Fibroblast of skin of left biceps (primary cell): Measurements from ENCODE around the gene OR13F1.
A peak's percentile ranks its signal among the peaks of the same experiment; 100 is the strongest.
"Not testable (repeated sequence)": the region's sequence is repeated elsewhere in the genome, so short reads cannot be mapped to it uniquely, and the experiment has no call there.

Experiments used
- DNase-seq, 2 experiments: peaks; one replicate each; pipeline ENCODE4 v3.0.0-alpha.2; 2013; ENCODE audit warnings: low read depth in 2 of 2

The OR13F1 gene

GRCh38 chr9:104503963-104504362 lies at the start of gene OR13F1:
OR13F1 (plus strand) TSS chr9:104504263; CDS start chr9:104504263, 0 bp downstream.
- no peak for DNase-seq

- no peak for DNase-seq
These were observed 47.2 kb upstream of the OR13F1 start for GRCh38 chr9:104456831-104457230.

GRCh38 chr9:104463864-104464263 lies 40.2 kb upstream of the OR13F1 start:
- DNase-seq = no peak

- no peak for DNase-seq
These were observed 35.8 kb upstream of the OR13F1 start for GRCh38 chr9:104468261-104468660.

GRCh38 chr9:104482921-104483570 lies 21.0 kb upstream of the OR13F1 start:
- DNase-seq = no peak

GRCh38 chr9:104485014-104485413 lies 19.0 kb upstream of the OR13F1 start:
- DNase-seq = no peak

GRCh38 chr9:104494808-104495207 lies 9.3 kb upstream of the OR13F1 start:
- DNase-seq = no peak

GRCh38 chr9:104503440-104503839 lies 623 bp upstream of the OR13F1 start:
- no peak for DNase-seq

- DNase-seq = no peak
These were observed 2.5 kb downstream of the OR13F1 start for GRCh38 chr9:104506565-104506964.

- DNase-seq = no peak
These were observed 10.8 kb downstream of the OR13F1 start for GRCh38 chr9:104514901-104515300.

GRCh38 chr9:104520241-104520640 lies 16.2 kb downstream of the OR13F1 start:
- DNase-seq = not testable (repeated sequence)

- no peak for DNase-seq
These were observed 23.0 kb downstream of the OR13F1 start, which contains the start of gene OR13C4 for GRCh38 chr9:104527109-104527508. OR13C4 (minus strand) TSS chr9:104527209; CDS start chr9:104527209, 0 bp downstream.

GRCh38 chr9:104536756-104537155 lies 32.7 kb downstream of the OR13F1 start, which contains the start of gene OR13C3:
OR13C3 (minus strand) TSS chr9:104536856; CDS start chr9:104536723, 133 bp downstream.
- DNase-seq = no peak

GRCh38 chr9:104539275-104539674 lies 35.2 kb downstream of the OR13F1 start:
- no peak for DNase-seq

GRCh38 chr9:104544644-104545043 lies 40.6 kb downstream of the OR13F1 start:
- no peak for DNase-seq

GRCh38 chr9:104553261-104553660 lies 49.2 kb downstream of the OR13F1 start:
- peak in 1 of 2 experiments; percentile 31 for DNase-seq
